Loucy (cell line): ENCODE results near the gene STOM.

Experiments used
- H2AFZ ChIP-seq: fragments of 200-600 bp; sonication (generic); 2 replicates; pipeline ENCODE4 v1.6.0; 2016; ENCODE audit warnings: antibody characterized with exemption, mild to moderate bottlenecking, low read length, moderate library complexity
- H3F3A ChIP-seq: fragments of 200-600 bp; 2 replicates; pipeline ENCODE4 v1.6.0; 2016; ENCODE audit warnings: antibody characterized with exemption, low read depth, mild to moderate bottlenecking
- H3K27me3 ChIP-seq: fragments of 200-600 bp; sonication (generic); 2 replicates; pipeline ENCODE4 v1.6.1; 2014; ENCODE audit warnings: low read length, mild to moderate bottlenecking; ENCODE audit not compliant: insufficient read depth, poor library complexity, severe bottlenecking
- H3K36me3 ChIP-seq: fragments of 200-600 bp; sonication (generic); 2 replicates; pipeline ENCODE4 v1.6.1; 2016; ENCODE audit warnings: low read length; ENCODE audit not compliant: insufficient read depth
- H3K4me1 ChIP-seq: fragments of 200-600 bp; sonication (generic); 2 replicates; pipeline ENCODE4 v1.5.1; 2014; ENCODE audit warnings: low read length, mild to moderate bottlenecking; ENCODE audit not compliant: insufficient read depth, poor library complexity, severe bottlenecking
- H3K4me2 ChIP-seq: fragments of 200-600 bp; sonication (generic); 2 replicates; pipeline ENCODE4 v1.6.0; 2014; ENCODE audit warnings: antibody characterized with exemption, low read length, low read depth, mild to moderate bottlenecking; ENCODE audit not compliant: poor library complexity, severe bottlenecking
- H3K4me3 ChIP-seq: fragments of 200-600 bp; sonication (generic); 2 replicates; pipeline ENCODE4 v1.5.1; 2014; ENCODE audit warnings: low read length, mild to moderate bottlenecking, mixed read lengths; ENCODE audit not compliant: poor library complexity, severe bottlenecking
- H3K79me2 ChIP-seq: fragments of 200-600 bp; sonication (generic); 2 replicates; pipeline ENCODE4 v1.6.1; 2014; ENCODE audit warnings: low read length; ENCODE audit not compliant: insufficient read depth
- H3K9ac ChIP-seq: fragments of 200-600 bp; sonication (generic); 2 replicates; pipeline ENCODE4 v1.6.0; 2014; ENCODE audit warnings: mild to moderate bottlenecking, low read depth, low read length, moderate library complexity; ENCODE audit not compliant: poor library complexity, severe bottlenecking
- H3K9me2 ChIP-seq: fragments of 200-600 bp; sonication (generic); replicated peaks from 2 replicates; pipeline ENCODE4 v1.6.1; 2016; ENCODE audit warnings: low read depth, low read length, mixed read lengths
- H3K9me3 ChIP-seq: fragments of 200-600 bp; sonication (generic); 2 replicates; pipeline ENCODE4 v1.6.1; 2014; ENCODE audit warnings: mild to moderate bottlenecking, antibody characterized with exemption, low read length, low read depth; ENCODE audit not compliant: insufficient read depth
- H4K20me1 ChIP-seq: fragments of 200-600 bp; sonication (generic); 2 replicates; pipeline ENCODE4 v1.6.0; 2014; ENCODE audit warnings: antibody characterized with exemption, low read length, mild to moderate bottlenecking; ENCODE audit not compliant: insufficient read depth, poor library complexity, severe bottlenecking
- EZH2phosphoT487 ChIP-seq: fragments of 200-600 bp; IDR thresholded peaks from 2 replicates; pipeline ENCODE4 v1.6.1; 2018; ENCODE audit warnings: antibody characterized with exemption, mild to moderate bottlenecking, moderate library complexity, borderline replicate concordance
- TF ChIP-seq, protein P1 (sequence below): fragments of 200-600 bp; sonication (generic); conservative IDR thresholded peaks from 2 replicates; pipeline ENCODE4 v1.5.1; 2014; ENCODE audit warnings: mild to moderate bottlenecking, antibody characterized with exemption, low read length

The STOM gene

DNA sequence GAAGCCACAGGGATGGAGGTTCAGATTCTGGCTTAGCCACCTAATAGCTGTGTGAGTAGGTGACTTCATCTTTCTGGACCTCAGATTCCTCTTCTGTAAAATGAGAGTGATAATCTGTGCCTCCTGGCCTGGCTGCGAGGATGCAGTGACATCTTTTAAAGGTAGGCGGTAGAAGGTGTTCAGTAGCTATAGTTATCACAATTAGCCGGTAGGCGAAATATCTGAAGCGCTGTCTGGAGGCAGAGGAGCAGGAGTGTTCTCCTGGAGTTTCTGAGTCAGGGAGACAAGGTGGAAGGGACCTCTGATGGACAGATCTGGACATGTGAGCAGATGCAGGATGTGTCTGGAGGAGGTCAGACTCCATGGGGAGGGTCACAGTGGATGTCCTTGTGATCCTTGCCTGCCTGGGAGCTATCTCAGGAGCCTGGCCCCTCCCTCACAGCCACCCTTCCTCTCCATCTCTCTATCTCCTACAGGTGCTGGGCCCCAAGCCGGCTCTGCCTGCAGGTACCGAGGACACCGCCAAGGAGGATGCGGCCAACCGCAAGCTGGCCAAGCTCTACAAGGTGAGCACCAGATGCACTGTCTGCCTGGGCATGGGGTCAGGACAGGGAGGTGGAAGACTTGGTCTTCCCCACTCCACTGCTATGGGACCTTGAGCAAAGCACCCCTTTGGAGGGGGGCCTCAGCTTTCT, 56.4 kb downstream of the STOM start:
- no peak overlapping the region for H3K4me3 ChIP-seq
- no peaks in the 10 kb centered on the region for H4K20me1 ChIP-seq
- H3K79me2 ChIP-seq = no peaks in the 10 kb centered on the region
- H3K27me3 ChIP-seq = no peaks in the 10 kb centered on the region
- no peaks in the 10 kb centered on the region for H3K9me2 ChIP-seq
- H3K36me3 ChIP-seq = peaks cover 7% of the 10 kb centered on the region; the same call in 1 of the 2 replicates
- no peaks in the 10 kb centered on the region for H3F3A ChIP-seq
- H3K9ac ChIP-seq = no peak overlapping the region
- H3K4me2 ChIP-seq = no peak overlapping the region
- no peak overlapping the region for H2AFZ ChIP-seq
- no peak for TF ChIP-seq EZH2phosphoT487
- TF ChIP-seq, protein P1, sequence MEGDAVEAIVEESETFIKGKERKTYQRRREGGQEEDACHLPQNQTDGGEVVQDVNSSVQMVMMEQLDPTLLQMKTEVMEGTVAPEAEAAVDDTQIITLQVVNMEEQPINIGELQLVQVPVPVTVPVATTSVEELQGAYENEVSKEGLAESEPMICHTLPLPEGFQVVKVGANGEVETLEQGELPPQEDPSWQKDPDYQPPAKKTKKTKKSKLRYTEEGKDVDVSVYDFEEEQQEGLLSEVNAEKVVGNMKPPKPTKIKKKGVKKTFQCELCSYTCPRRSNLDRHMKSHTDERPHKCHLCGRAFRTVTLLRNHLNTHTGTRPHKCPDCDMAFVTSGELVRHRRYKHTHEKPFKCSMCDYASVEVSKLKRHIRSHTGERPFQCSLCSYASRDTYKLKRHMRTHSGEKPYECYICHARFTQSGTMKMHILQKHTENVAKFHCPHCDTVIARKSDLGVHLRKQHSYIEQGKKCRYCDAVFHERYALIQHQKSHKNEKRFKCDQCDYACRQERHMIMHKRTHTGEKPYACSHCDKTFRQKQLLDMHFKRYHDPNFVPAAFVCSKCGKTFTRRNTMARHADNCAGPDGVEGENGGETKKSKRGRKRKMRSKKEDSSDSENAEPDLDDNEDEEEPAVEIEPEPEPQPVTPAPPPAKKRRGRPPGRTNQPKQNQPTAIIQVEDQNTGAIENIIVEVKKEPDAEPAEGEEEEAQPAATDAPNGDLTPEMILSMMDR = no peak
- no peaks in the 10 kb centered on the region for H3K9me3 ChIP-seq
- H3K4me1 ChIP-seq = no peaks in the 10 kb centered on the region

DNA sequence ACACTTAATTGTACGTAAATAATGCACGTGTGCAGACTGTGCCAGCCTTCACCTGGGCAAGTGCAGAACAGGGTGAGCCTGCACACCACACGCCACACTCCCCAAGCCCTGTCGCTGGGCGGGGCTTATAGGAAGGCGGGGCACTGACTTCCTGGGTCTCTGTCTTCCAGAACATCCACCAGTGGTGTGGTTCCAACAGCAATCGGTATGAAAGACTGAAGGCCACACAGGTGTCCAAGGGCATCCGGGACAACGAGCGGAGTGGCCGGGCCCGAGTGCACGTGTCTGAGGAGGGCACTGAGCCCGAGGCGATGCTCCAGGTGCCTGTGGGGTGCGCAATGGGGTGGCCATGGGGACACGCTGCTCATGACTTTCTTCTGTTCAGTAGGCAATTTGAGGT, 57.9 kb downstream of the STOM start:
- Histone ChIP-seq H3F3A (no peaks in the 10 kb centered on the region), H2AFZ (no peak overlapping the region)

GRCh38 chr9:121310571-121310970, 59.5 kb downstream of the STOM start:
- no peak overlapping the region for H3K9ac ChIP-seq
- no peaks in the 10 kb centered on the region for H3K4me1 ChIP-seq
- no peaks in the 10 kb centered on the region for H3F3A ChIP-seq
- peaks cover 4% of the 10 kb centered on the region; the same call in 1 of the 2 replicates for H3K36me3 ChIP-seq
- no peaks in the 10 kb centered on the region for H3K79me2 ChIP-seq
- H4K20me1 ChIP-seq = no peaks in the 10 kb centered on the region
- H2AFZ ChIP-seq = no peak overlapping the region
- no peaks in the 10 kb centered on the region for H3K9me2 ChIP-seq
- TF ChIP-seq, protein P1 = no peak
- no peak for TF ChIP-seq EZH2phosphoT487
- no peaks in the 10 kb centered on the region for H3K9me3 ChIP-seq
- no peak overlapping the region for H3K4me3 ChIP-seq
- no peaks in the 10 kb centered on the region for H3K27me3 ChIP-seq
- no peak overlapping the region for H3K4me2 ChIP-seq

More for the DNA sequence above, 57.9 kb downstream of the STOM start:
- TF ChIP-seq, protein P1 = no peak
- no peak for TF ChIP-seq EZH2phosphoT487
- no peaks in the 10 kb centered on the region for H3K79me2 ChIP-seq
- no peak overlapping the region for H3K4me3 ChIP-seq
- H3K9me3 ChIP-seq = no peaks in the 10 kb centered on the region
- H3K9me2 ChIP-seq = no peaks in the 10 kb centered on the region
- no peaks in the 10 kb centered on the region for H4K20me1 ChIP-seq
- H3K4me1 ChIP-seq = no peaks in the 10 kb centered on the region
- no peak overlapping the region for H3K9ac ChIP-seq
- H3K4me2 ChIP-seq = no peak overlapping the region
- H3K27me3 ChIP-seq = no peaks in the 10 kb centered on the region
- peaks cover 4% of the 10 kb centered on the region; the same call in 1 of the 2 replicates for H3K36me3 ChIP-seq
